HG03066 (cell line): Measurements from ENCODE around the gene SRSF3.

Experiments
- ATAC-seq: cut with Tn5 transposase; IDR thresholded peaks from one replicate; pipeline ENCODE4 v1.9.1; 2021; ENCODE audit warnings: low read depth; ENCODE audit not compliant: unreplicated experiment

Gene SRSF3

GRCh38 chr6:36594029-36594815, at the start of gene SRSF3:
TSS of gene SRSF3 (plus strand) at chr6:36594362. CDS start at chr6:36596763, 2,401 bp downstream.
- ATAC-seq = peak; percentile 81

GRCh38 chr6:36545767-36546307, 48.3 kb upstream of the SRSF3 start:
- no peak for ATAC-seq

GRCh38 chr6:36546308-36546919, 47.7 kb upstream of the SRSF3 start:
- ATAC-seq = no peak

- peak; percentile 81 for ATAC-seq
Observed at GRCh38 chr6:36546920-36547645, 47.1 kb upstream of the SRSF3 start, which contains the start of gene STK38. TSS of gene STK38 (minus strand) at chr6:36547479. CDS start at chr6:36540202, 7,277 bp downstream.

GRCh38 chr6:36547646-36548400, 46.3 kb upstream of the SRSF3 start:
- ATAC-seq = no peak

GRCh38 chr6:36548401-36548743, 45.8 kb upstream of the SRSF3 start:
- ATAC-seq = no peak

GRCh38 chr6:36550473-36551000, 43.6 kb upstream of the SRSF3 start:
- no peak for ATAC-seq

- no peak for ATAC-seq
Observed at GRCh38 chr6:36555750-36556252, 38.4 kb upstream of the SRSF3 start.

- ATAC-seq = no peak
Observed at GRCh38 chr6:36556281-36556680, 37.9 kb upstream of the SRSF3 start.

GRCh38 chr6:36559011-36559793, 35.0 kb upstream of the SRSF3 start:
- no peak for ATAC-seq

GRCh38 chr6:36560822-36561221, 33.3 kb upstream of the SRSF3 start:
- ATAC-seq = no peak

- no peak for ATAC-seq
Observed at GRCh38 chr6:36563237-36563927, 30.8 kb upstream of the SRSF3 start.

GRCh38 chr6:36563928-36564284, 30.3 kb upstream of the SRSF3 start:
- ATAC-seq = no peak

- no peak for ATAC-seq
Observed at GRCh38 chr6:36566418-36566905, 27.7 kb upstream of the SRSF3 start.

- ATAC-seq = no peak
Observed at GRCh38 chr6:36570264-36570663, 23.9 kb upstream of the SRSF3 start.

GRCh38 chr6:36571122-36572043, 22.8 kb upstream of the SRSF3 start:
- no peak for ATAC-seq
